Activated naive CD4-positive, alpha-beta T cell treated with anti-CD3 and anti-CD28 coated beads, Interleukin-2, amount 50 U/mL, for 24 hours (primary cell): Measurements from ENCODE around the gene HMCN1.

Experiments
- H3K27ac Mint-ChIP-seq: one replicate; pipeline ENCODE4 v1.8.0; 2021; ENCODE audit warnings: mild to moderate bottlenecking, mixed read lengths
- H3K27me3 Mint-ChIP-seq: one replicate; pipeline ENCODE4 v1.8.0; 2021; ENCODE audit warnings: mixed read lengths
- H3K36me3 Mint-ChIP-seq: one replicate; pipeline ENCODE4 v1.8.0; 2021; ENCODE audit warnings: mixed read lengths
- H3K4me1 Mint-ChIP-seq: one replicate; pipeline ENCODE4 v1.8.0; 2021; ENCODE audit warnings: mixed read lengths
- H3K4me3 Mint-ChIP-seq: one replicate; pipeline ENCODE4 v1.8.0; 2021; ENCODE audit warnings: mild to moderate bottlenecking, mixed read lengths
- H3K9me3 Mint-ChIP-seq: one replicate; pipeline ENCODE4 v1.8.0; 2021; ENCODE audit warnings: mixed read lengths

Gene HMCN1

GRCh38 chr1:185846672-185847444, 112.7 kb downstream of the HMCN1 start:
- Mint-ChIP-seq H3K36me3 (no peaks in the 10 kb centered on the region), H3K4me1 (no peaks in the 10 kb centered on the region), H3K4me3 (no peak overlapping the region), H3K9me3 (no peaks in the 10 kb centered on the region), H3K27me3 (peaks cover 7% of the 10 kb centered on the region), H3K27ac (no peak overlapping the region)

- H3K36me3 Mint-ChIP-seq: no peaks in the 10 kb centered on the region
- no peaks in the 10 kb centered on the region for H3K4me1 Mint-ChIP-seq
- no peak overlapping the region for H3K4me3 Mint-ChIP-seq
- no peak overlapping the region for H3K27ac Mint-ChIP-seq
- peaks cover 4% of the 10 kb centered on the region for H3K27me3 Mint-ChIP-seq
- H3K9me3 Mint-ChIP-seq: no peaks in the 10 kb centered on the region
Measured at GRCh38 chr1:185849014-185849413, 114.8 kb downstream of the HMCN1 start.

- Mint-ChIP-seq H3K27me3 (peaks cover 4% of the 10 kb centered on the region), H3K27ac (no peak overlapping the region), H3K4me1 (no peaks in the 10 kb centered on the region), H3K9me3 (no peaks in the 10 kb centered on the region), H3K36me3 (no peaks in the 10 kb centered on the region), H3K4me3 (no peak overlapping the region)
Measured at GRCh38 chr1:185850366-185850765, 116.2 kb downstream of the HMCN1 start.

GRCh38 chr1:185853739-185854138, 119.5 kb downstream of the HMCN1 start:
- H3K4me3 Mint-ChIP-seq: no peak overlapping the region

GRCh38 chr1:185856482-185856881, 122.3 kb downstream of the HMCN1 start:
- Mint-ChIP-seq H3K9me3 (no peaks in the 10 kb centered on the region), H3K27me3 (peaks cover 5% of the 10 kb centered on the region), H3K4me1 (no peaks in the 10 kb centered on the region), H3K36me3 (no peaks in the 10 kb centered on the region), H3K4me3 (no peak overlapping the region), H3K27ac (no peak overlapping the region)

More at GRCh38 chr1:185853739-185854138, 119.5 kb downstream of the HMCN1 start:
- no peaks in the 10 kb centered on the region for H3K4me1 Mint-ChIP-seq
- H3K27me3 Mint-ChIP-seq: peaks cover 5% of the 10 kb centered on the region
- no peaks in the 10 kb centered on the region for H3K36me3 Mint-ChIP-seq
- no peak overlapping the region for H3K27ac Mint-ChIP-seq
- H3K9me3 Mint-ChIP-seq: no peaks in the 10 kb centered on the region

GRCh38 chr1:185857442-185857841, 123.3 kb downstream of the HMCN1 start:
- H3K9me3 Mint-ChIP-seq: no peaks in the 10 kb centered on the region
- H3K4me3 Mint-ChIP-seq: no peak overlapping the region
- peaks cover 8% of the 10 kb centered on the region for H3K27me3 Mint-ChIP-seq
- no peak overlapping the region for H3K27ac Mint-ChIP-seq
- H3K36me3 Mint-ChIP-seq: no peaks in the 10 kb centered on the region
- H3K4me1 Mint-ChIP-seq: no peaks in the 10 kb centered on the region

- no peaks in the 10 kb centered on the region for H3K36me3 Mint-ChIP-seq
- H3K9me3 Mint-ChIP-seq: no peaks in the 10 kb centered on the region
- no peak overlapping the region for H3K4me3 Mint-ChIP-seq
- no peak overlapping the region for H3K27ac Mint-ChIP-seq
- H3K4me1 Mint-ChIP-seq: no peaks in the 10 kb centered on the region
- peaks cover 7% of the 10 kb centered on the region for H3K27me3 Mint-ChIP-seq
Measured at GRCh38 chr1:185860311-185860710, 126.1 kb downstream of the HMCN1 start.

- Mint-ChIP-seq H3K4me1 (no peaks in the 10 kb centered on the region), H3K27ac (no peak overlapping the region), H3K9me3 (no peaks in the 10 kb centered on the region), H3K36me3 (no peaks in the 10 kb centered on the region), H3K4me3 (no peak overlapping the region), H3K27me3 (peaks cover 7% of the 10 kb centered on the region)
Measured at GRCh38 chr1:185860859-185861258, 126.7 kb downstream of the HMCN1 start.

- H3K27me3 Mint-ChIP-seq: peaks cover 7% of the 10 kb centered on the region
- no peaks in the 10 kb centered on the region for H3K4me1 Mint-ChIP-seq
- H3K27ac Mint-ChIP-seq: no peak overlapping the region
- no peaks in the 10 kb centered on the region for H3K9me3 Mint-ChIP-seq
- H3K4me3 Mint-ChIP-seq: no peak overlapping the region
- H3K36me3 Mint-ChIP-seq: no peaks in the 10 kb centered on the region
Measured at GRCh38 chr1:185861630-185862029, 127.4 kb downstream of the HMCN1 start.

GRCh38 chr1:185862235-185862634, 128.0 kb downstream of the HMCN1 start:
- Mint-ChIP-seq H3K4me3 (no peak overlapping the region), H3K27ac (no peak overlapping the region), H3K27me3 (peaks cover 6% of the 10 kb centered on the region), H3K9me3 (no peaks in the 10 kb centered on the region), H3K4me1 (no peaks in the 10 kb centered on the region), H3K36me3 (no peaks in the 10 kb centered on the region)

GRCh38 chr1:185864331-185864730, 130.1 kb downstream of the HMCN1 start:
- no peaks in the 10 kb centered on the region for H3K9me3 Mint-ChIP-seq
- H3K4me1 Mint-ChIP-seq: no peaks in the 10 kb centered on the region
- H3K4me3 Mint-ChIP-seq: no peak overlapping the region
- H3K27me3 Mint-ChIP-seq: peaks cover 7% of the 10 kb centered on the region
- H3K36me3 Mint-ChIP-seq: no peaks in the 10 kb centered on the region
- no peak overlapping the region for H3K27ac Mint-ChIP-seq

GRCh38 chr1:185864889-185865517, 130.8 kb downstream of the HMCN1 start:
- no peaks in the 10 kb centered on the region for H3K36me3 Mint-ChIP-seq
- H3K27me3 Mint-ChIP-seq: peaks cover 9% of the 10 kb centered on the region
- H3K4me3 Mint-ChIP-seq: no peak overlapping the region
- no peak overlapping the region for H3K27ac Mint-ChIP-seq
- no peaks in the 10 kb centered on the region for H3K4me1 Mint-ChIP-seq
- H3K9me3 Mint-ChIP-seq: no peaks in the 10 kb centered on the region

GRCh38 chr1:185869590-185869989, 135.4 kb downstream of the HMCN1 start:
- H3K4me3 Mint-ChIP-seq: no peak overlapping the region
- H3K9me3 Mint-ChIP-seq: no peaks in the 10 kb centered on the region
- H3K36me3 Mint-ChIP-seq: no peaks in the 10 kb centered on the region
- no peaks in the 10 kb centered on the region for H3K4me1 Mint-ChIP-seq
- H3K27me3 Mint-ChIP-seq: peaks cover 3% of the 10 kb centered on the region
- H3K27ac Mint-ChIP-seq: no peak overlapping the region

- peaks cover 3% of the 10 kb centered on the region for H3K27me3 Mint-ChIP-seq
- no peaks in the 10 kb centered on the region for H3K4me1 Mint-ChIP-seq
- H3K4me3 Mint-ChIP-seq: no peak overlapping the region
- no peaks in the 10 kb centered on the region for H3K36me3 Mint-ChIP-seq
- no peaks in the 10 kb centered on the region for H3K9me3 Mint-ChIP-seq
- no peak overlapping the region for H3K27ac Mint-ChIP-seq
Measured at GRCh38 chr1:185871627-185872150, 137.5 kb downstream of the HMCN1 start.

- H3K9me3 Mint-ChIP-seq: peaks cover 4% of the 10 kb centered on the region
- no peaks in the 10 kb centered on the region for H3K36me3 Mint-ChIP-seq
- H3K27ac Mint-ChIP-seq: no peak overlapping the region
- no peak overlapping the region for H3K4me3 Mint-ChIP-seq
- H3K4me1 Mint-ChIP-seq: no peaks in the 10 kb centered on the region
- peaks cover 1% of the 10 kb centered on the region for H3K27me3 Mint-ChIP-seq
Measured at GRCh38 chr1:185874246-185874645, 140.1 kb downstream of the HMCN1 start.

- H3K4me1 Mint-ChIP-seq: no peaks in the 10 kb centered on the region
- peaks cover 1% of the 10 kb centered on the region for H3K27me3 Mint-ChIP-seq
- H3K9me3 Mint-ChIP-seq: peaks cover 9% of the 10 kb centered on the region
- H3K36me3 Mint-ChIP-seq: no peaks in the 10 kb centered on the region
- no peak overlapping the region for H3K27ac Mint-ChIP-seq
- no peak overlapping the region for H3K4me3 Mint-ChIP-seq
Measured at GRCh38 chr1:185880330-185880729, 146.1 kb downstream of the HMCN1 start.
